GM18873 (cell line): ENCODE data around the gene FITM2.

Source experiments
- ATAC-seq: cut with Tn5 transposase; IDR thresholded peaks from one replicate; pipeline ENCODE4 v1.9.1; 2021; ENCODE audit warnings: mild to moderate bottlenecking, moderate library complexity, moderate number of reproducible peaks; ENCODE audit not compliant: unreplicated experiment, low FRiP score

FITM2 gene

GRCh38 chr20:44287272-44288097 lies 23.5 kb downstream of the FITM2 start:
- ATAC-seq = no peak

DNA sequence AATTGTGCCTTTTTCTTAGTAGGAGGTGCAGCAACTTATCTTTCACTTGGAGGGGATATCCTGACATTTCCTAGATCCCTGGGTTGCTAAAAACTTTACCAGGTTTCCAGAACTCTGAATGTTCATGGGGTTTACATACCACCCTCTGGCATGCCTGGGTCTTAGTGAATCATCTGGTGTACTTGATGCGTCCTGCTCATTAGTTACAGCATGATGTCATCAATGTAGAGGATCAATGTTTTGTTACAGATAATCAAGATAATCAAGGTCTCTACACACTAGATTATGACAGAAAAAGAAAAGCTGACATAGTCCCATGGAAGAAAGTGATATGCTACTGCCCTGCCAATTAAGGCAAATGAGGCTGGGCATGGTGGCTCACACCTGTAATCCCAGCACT lies 27.0 kb downstream of the FITM2 start:
- no peak for ATAC-seq

DNA sequence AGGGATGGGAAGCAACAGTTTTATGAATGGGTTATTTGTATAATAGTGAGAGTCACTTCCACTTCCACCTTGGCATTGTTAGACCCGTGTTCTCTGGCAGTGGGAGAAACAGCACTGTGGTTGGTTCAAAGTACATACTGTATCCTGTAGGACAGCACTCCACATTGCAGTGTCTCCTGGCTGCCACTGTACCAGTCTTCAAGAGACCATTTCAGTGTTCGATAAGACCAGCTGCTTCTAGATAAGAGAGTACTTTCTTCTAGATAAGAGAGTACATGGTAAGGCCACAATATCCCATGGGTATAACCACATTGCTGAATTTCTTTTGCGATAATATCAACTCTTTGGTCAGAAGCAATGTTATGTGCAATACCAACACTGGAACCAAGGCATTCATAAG lies 28.8 kb downstream of the FITM2 start:
- ATAC-seq = no peak

DNA sequence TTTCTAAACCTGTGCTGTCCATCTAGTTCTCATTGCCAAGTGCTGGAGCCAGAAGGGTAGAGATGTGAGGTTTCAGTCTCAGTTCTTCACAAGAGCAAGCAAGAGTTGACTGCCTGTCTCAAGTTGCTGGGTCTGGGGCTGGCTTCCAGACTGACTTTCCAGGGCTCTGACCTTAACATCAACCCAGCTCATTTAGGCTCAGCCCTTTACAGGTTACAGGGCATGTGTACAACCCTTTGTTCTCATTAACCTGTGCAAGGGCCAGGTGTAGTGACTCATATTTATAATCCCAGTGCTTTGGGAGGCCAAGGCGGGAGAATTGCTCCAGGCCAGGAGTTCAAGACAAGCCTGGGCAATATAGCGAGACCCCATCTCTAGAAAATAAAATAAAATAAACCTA lies 30.6 kb downstream of the FITM2 start:
- ATAC-seq = no peak

GRCh38 chr20:44279228-44279627 lies 31.8 kb downstream of the FITM2 start:
- no peak for ATAC-seq

- ATAC-seq = no peak
Measured at GRCh38 chr20:44274303-44275017, 36.5 kb downstream of the FITM2 start.

DNA sequence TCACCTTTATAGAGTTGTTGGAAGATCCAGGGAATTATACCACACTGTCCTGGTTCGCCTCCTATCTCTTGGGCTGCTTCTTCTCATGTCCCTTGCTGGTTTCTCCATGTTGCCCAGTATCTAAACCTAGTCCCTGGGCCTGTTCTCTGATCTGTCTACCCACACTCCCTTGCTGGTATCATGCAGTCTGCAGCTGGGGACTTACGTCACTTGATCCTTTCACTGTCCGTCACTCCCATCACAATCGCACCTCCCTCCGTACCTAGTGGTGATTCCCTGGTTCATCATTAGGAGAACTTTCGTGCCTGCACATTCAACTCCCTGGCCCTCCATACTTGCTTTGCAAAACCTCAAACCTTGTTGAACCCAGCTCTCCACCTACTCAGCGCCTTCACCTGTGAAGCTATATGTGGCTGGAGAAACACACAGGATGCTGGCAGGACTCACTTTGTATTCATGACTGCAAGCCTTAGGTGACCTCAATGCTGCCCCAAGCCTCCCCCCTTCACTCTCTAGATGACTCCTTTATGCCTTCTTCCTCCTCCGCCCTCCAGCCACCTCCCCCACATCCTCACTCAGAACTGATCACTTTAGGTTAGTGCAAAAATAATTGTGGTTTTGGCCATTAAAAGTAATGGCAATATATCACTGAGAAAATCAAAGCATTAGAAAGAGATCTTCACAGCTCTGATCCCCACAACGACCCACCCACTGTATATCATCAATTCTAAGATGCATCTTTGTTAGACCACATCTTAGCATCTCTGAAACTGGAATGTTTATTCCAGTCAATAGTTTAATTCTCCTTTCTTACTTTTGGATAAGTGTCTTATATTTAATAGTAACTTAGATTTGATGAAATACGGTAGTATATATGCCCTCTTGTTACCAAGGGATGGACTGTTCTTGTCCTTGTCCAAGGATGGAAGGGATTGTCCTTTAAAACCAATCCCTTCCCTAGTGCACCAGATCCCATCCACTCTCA lies 37.5 kb downstream of the FITM2 start:
- no peak for ATAC-seq

DNA sequence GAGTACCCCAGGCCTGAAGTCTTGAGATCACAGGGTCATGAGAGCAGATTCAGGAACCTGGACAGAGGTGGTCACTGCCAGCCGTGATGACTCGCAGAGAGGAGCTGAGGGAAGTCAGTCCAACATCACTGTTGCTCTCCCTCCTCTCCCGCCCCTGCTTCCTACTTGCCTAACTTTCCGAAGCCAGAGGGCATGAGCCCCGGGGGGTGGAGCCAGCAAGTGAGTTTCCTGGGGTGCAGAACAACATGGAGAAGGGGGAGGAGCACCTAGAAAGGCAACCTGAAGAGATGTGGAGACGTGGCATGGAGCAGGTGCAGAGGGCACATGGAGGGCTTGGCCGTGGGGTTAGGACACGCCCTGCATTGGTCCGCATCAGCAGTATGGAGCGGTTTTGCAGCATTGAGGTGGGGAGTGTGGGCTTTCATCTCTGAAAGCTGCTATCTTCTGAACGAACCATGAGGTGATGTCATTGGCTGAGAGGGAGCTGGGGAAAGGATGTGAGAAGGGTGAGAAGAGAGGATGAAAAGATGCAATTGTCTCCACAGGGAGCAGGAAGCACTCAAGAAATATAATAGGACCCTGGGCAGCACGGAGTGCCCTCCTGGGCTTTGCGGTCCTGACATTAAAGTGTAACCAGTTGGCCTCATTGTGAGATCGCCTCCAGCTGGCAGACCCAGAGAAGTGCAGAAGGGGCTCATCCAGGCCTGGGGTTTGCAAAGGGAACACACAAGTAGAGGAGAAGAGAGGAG lies 38.9 kb downstream of the FITM2 start:
- ATAC-seq = no peak

DNA sequence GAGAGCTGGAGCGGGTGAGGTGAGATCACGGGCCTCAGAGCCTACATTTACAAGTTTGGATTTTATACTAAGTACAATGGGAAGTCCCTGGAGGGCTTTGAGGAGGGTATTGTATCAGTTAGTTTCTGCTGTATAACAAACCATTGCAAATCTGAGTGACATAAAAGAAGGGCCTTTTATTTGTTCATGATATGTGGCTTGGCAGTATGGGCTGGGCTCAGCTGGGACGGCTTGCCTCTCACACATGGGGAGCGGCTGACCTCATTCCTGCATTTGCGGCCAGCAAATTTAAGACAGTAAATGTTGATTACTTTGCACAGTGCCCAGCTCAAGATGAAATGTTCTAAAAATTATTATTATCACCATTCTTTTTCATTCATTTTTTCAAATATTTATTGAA lies 42.2 kb downstream of the FITM2 start:
- no peak for ATAC-seq

DNA sequence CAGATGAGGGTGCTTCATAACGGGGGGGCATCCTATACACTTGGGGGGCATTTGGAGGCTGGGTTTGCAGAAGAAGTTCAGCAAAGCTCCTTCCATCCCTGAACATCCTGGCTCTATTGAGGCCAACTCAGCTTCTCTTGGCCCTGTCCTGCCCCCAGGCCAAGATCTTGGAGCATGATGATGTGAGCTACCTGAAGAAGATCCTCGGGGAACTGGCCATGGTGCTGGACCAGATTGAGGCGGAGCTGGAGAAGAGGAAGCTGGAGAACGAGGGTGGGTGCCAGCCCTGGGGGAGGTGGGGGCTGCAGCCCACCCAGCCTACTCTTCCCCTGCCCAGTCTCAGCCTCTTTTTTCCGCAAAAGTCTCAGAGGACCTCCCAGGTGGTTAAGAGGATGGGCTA lies 46.7 kb downstream of the FITM2 start:
- no peak for ATAC-seq

GRCh38 chr20:44258226-44258890 lies 52.6 kb downstream of the FITM2 start:
- ATAC-seq = no peak

GRCh38 chr20:44256961-44257360 lies 54.0 kb downstream of the FITM2 start:
- no peak for ATAC-seq

GRCh38 chr20:44255942-44256341 lies 55.1 kb downstream of the FITM2 start:
- ATAC-seq = no peak

DNA sequence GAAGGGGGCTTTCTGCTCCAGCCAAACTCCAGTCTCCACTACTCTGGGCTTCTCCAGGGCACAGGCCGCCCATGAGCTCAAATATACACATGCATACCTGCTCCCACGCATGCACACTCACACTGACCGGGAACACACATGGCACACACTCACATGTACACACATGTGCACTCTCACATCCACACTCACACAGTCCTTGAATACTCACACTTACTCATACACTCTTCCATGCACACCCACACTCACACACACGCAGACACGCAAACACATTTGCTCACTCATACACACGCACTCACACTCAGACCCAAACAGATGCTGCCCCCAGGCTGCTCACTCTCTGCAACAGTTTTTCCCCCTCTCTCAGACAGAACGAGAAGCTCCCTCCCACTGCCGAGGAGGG lies 56.9 kb downstream of the FITM2 start:
- ATAC-seq = no peak

DNA sequence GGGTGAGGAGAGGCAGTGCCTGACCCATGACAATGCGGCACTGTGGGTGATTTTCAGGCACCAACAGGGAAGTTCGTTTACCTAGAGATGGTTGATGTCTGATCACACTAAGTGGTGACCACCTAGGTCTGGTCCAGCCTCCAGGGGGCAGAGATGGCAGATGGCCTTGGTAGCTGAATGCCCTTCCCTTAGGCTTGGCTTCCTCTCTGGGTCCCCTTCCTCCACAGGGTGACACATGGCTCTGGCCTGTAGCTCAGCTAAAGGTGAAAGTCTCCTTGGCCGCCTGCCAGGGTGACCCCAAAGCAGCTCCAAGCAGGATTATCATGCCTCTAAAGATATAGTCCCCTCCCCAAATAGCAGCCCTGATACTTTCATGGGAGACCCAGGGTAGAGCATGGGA lies 57.5 kb downstream of the FITM2 start:
- no peak for ATAC-seq
